Measurements from ENCODE around the gene ROR1. TPM values are rescaled to one million over a fixed set of nuclear protein-coding genes. Genes with fewer than 3 reads are reported as not detected.
"Not testable (repeated sequence)": the region's sequence is repeated elsewhere in the genome, so short reads cannot be mapped to it uniquely, and the experiment has no call there.

The ROR1 gene
- polyA plus RNA-seq, 1 donor: 8.8 TPM

GRCh38 chr1:63793741-63794240 lies 20.0 kb downstream of the ROR1 start:
- no peak for DNase-seq (ENCODE audit: low read depth)

DNA sequence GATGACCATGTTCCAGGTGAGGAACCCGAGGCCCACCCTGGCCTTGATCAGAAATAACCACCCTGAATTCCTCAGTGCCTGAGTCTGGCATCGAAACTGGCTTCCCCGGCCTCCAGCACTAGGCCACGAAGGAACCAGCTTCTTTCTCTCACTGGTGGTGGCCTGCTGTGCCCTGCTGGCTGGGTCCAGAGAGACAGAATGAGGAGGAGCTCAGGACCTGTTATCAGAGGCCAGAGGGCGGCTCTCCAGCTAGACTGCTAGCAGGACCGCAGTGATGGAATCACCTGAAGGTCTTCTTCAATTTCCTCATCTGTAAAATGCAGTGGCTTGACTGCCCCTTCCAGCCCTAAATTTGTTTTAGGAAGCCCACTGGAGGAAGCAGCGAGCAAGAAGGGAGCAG lies 20.5 kb downstream of the ROR1 start:
- DNase-seq (ENCODE audit: low read depth): no peak

DNA sequence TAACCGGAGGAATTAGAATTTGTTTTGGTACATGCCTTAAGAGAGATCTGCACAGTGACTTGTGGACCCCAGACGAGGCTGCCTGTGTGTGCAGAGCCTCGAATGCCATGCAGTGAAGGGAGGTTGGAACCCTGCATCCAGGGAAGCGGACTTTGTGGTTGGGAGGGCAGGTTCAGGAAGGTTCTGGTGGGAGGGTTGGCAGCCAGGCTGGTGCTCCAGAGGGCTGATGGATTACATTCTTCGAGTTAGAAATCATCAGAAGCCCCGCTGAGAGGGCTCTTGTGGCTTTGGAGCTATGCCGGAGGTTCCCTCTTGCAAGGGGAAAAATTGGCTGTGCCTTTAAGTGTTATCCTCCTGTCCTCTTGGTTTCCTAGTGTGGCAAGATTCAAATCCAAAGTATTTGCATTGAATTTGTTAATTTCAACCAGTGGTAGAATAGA lies 21.1 kb downstream of the ROR1 start:
- DNase-seq (ENCODE audit: low read depth): no peak

GRCh38 chr1:63795455-63795854 lies 21.6 kb downstream of the ROR1 start:
- DNase-seq (ENCODE audit: low read depth): no peak

DNA sequence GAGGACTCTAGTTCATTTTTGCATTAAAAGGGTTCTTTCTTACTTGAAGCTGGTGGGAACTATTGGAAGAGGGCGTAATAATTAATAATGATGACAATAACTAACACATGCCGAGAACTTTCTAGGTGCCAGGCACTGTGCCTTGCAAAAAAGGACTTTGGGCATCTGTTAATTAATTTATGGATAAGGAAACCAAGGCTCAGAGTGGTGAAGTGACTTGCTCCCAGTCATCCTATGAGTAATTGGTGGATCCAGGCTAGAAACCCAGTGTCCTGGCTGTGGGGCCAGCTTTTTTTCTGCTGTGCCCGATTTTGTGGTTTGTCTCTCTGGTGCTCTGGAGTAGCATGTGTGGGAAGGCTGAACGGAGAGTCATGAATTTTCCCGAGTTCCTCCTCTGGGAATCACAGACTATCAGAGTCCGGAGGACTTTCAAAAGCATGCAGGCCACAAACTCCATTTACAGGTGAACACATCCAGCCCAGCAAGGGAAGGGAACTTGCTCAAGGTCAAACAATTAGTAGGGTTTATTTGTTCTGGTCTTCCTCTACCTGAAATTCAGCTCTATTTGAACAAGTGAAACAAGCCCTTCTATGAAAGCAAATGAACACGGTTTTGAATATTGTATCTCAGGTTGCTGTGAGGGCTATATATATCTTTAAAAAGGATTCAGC lies 23.4 kb downstream of the ROR1 start:
- DNase-seq (ENCODE audit: low read depth): no peak

GRCh38 chr1:63798284-63798683 lies 24.5 kb downstream of the ROR1 start:
- DNase-seq (ENCODE audit: low read depth): no peak

DNA sequence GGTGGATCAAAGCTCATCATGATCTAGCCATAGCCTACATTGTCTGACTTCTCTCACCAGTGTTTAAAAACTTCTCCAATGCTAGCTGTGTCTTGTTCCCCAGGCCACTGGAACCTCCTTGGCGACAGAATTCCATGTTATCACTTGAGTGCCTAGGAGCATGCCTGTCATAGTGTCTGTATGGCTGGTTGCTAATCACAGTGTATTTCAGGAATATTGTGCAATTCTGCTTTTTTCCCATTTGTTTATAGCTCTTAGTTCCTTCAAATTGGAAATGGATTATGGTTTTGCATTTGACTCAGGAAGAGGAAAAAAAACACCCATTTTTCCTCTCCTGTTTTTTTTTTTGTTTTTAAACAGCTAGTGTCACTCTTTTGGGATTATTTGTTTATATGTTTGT lies 25.5 kb downstream of the ROR1 start:
- no peak for DNase-seq (ENCODE audit: low read depth)

DNA sequence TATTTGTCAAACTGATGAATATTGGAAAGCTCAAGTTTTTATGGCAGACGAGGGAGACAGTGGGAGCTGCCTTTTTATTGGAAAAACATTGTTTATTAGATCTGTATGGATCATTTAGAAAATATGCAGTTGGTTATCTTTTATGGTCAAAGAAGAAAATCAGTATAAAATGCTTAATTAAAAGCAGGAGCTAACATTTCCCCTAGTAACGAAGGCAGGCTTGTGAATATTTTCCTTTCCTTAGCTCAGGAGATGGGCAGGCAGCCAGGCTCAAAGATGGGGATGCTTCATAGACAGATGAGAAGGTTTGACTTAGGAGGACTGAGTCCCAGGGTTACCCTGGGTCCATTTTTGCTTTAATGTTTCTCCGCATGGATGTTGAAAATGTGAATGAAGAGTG lies 26.0 kb downstream of the ROR1 start:
- DNase-seq (ENCODE audit: low read depth): no peak

DNA sequence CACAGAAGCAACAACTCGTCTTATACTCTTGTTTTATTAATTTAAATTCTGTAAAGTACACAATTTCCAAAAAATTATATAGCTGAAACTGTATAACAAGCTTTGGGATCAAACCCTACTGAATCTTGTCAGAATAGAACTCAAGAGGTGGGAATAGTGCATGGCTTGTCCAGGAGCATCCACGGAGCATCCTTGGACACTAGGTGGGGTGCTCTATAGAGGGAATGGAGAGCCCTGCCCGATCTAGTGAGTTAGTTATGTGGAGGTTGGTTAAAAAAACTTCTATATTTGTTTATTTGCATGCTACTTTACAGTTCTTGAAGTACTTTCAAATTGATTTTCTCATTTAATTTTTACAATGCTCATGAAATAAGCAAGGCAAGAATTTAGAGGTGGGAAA lies 28.3 kb downstream of the ROR1 start:
- no peak for DNase-seq (ENCODE audit: low read depth)

DNA sequence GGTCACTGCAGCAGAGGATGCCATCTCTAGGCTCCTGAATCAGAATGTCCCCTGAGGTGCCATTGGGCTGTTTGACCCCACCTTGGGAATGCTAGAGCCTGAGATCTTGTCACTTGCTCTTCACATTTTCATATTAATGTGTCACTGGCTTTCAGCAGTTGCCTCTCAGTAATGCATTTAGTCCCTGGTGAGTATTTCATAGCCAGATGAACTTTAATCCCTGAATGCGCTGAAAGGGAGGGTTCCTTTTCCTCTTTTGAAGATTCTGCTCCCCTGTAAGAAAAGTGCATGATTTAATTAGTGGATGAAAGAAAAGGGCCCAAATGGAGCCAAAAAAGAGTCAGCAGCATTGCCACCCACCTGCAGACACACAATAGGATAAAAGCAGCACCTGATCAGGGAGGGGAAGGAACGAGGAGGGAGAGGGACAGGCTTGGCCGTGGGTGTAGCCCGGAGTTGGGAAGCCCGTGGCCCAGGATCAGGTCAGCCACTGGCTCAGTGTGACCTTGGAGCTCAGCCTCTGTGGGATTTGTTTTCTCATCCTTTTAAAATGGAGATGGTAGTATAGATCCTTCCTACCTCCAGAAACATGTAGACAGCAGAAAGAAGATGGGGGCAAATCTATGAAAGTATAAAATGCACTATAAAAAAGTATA lies 31.1 kb downstream of the ROR1 start:
- no peak for DNase-seq (ENCODE audit: low read depth)

GRCh38 chr1:63807046-63807445 lies 33.2 kb downstream of the ROR1 start:
- no peak for DNase-seq (ENCODE audit: low read depth)

- DNase-seq (ENCODE audit: low read depth): no peak
These were observed 37.2 kb downstream of the ROR1 start for GRCh38 chr1:63810936-63811469.

GRCh38 chr1:63812071-63812700 lies 38.4 kb downstream of the ROR1 start:
- DNase-seq (ENCODE audit: low read depth): no peak

GRCh38 chr1:63813829-63814277 lies 40.0 kb downstream of the ROR1 start:
- DNase-seq (ENCODE audit: low read depth): no peak

- DNase-seq (ENCODE audit: low read depth): not testable (repeated sequence)
These were observed 42.5 kb downstream of the ROR1 start for GRCh38 chr1:63816217-63816815.

DNA sequence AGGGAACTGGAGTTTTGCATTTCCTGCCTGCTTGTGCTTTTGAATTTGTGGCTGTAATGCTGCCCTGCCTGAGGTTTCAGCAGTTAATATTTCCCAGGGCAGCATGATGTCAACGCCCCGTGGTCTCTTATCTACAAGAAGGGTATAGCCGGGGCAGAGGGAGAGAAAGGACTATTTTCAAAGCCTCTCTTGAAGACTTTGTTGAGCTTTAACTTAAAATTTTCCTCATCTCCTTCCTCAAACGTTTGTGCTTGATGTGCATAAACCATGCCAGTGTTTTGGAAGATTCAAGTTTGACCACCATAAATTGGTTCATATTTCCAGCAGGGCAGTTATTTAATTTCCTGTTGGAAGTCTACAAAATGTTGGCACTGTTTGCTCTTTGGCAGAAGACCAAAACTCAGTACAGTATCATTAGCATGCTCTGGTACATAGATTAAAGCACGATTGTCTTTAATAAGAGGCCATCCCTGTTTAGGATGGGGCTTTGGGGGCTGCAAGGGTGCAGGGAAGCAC lies 43.4 kb downstream of the ROR1 start:
- DNase-seq (ENCODE audit: low read depth): no peak

GRCh38 chr1:63817700-63818099 lies 43.9 kb downstream of the ROR1 start:
- no peak for DNase-seq (ENCODE audit: low read depth)

GRCh38 chr1:63818567-63819325 lies 44.9 kb downstream of the ROR1 start:
- DNase-seq (ENCODE audit: low read depth): no peak

DNA sequence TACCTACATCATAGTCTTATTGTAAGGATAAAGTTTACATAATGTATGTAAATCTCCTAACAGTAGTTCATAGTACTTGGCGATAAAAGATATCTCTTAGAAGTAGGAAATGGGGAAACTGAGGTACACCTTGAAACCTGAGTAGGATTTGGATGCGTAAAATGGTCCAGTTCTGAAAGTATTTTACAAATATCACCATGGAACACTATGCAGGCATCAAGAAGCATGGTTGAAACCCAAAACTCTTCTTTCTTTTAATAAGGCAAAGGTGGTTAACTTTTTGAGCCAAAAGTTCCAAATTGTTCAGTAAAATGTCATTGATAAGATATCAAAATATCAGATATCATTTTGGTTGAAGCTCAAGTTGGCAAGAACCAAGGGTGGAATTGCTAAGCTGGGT lies 46.0 kb downstream of the ROR1 start:
- no peak for DNase-seq (ENCODE audit: low read depth)

DNA sequence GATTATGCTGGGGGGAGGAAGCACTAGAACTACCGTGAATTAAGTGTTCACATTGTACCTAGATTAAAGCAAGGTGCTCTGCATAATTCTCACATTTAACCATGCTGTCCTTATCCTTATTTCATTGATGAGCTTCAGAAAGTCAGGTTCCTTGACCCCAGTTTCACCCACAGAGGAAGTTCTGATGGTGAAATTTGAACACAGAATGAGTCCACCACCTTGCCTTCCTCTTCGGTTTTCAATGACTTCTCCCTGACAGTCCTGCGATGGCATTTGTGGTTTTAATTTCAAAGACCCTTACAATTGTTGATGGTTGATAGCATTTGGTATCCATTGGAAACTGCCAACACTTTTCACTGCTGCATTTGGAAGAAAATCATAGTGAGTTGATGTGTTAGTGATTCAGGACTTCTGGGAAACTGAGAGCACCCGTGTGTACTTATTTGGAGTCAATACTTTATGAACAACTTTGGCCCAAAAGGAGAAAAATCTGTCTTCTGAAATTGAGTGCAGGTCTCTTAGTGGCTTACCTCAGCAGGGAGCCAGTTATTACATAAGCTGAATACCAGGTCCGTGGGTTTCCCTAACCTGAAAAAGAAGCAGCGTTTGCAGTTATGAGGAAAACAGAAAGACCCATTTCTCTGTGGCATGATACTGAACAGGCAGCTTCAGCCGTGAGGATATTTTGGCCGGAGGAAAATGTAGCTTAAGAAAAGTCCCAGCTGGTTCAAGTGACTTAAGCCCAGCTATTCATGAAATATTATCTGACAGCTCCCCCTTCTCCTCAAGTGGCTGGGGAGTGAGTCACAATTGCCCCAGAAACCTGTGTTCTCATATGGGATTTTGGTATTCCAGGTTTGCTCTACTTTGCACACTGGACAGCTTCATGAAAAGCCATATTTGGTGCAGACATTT lies 47.5 kb downstream of the ROR1 start:
- DNase-seq (ENCODE audit: low read depth): no peak

Data from forelimb muscle (tissue), 1 donor.